ENCODE data around the gene RNF4.

Gene RNF4

GRCh38 chr4:2468456-2469191, at the start of gene RNF4:
Gene RNF4, plus strand, starts transcription at chr4:2469106. Its CDS starts 21,388 bp downstream, at chr4:2490494.
- Histone ChIP-seq H3K9ac (ENCODE audit: low read depth, low read length) (peak within 1 kb of the TSS; percentile 96), H3K27ac (ENCODE audit: low read length) (peak within 1 kb of the TSS; percentile 88), H3K27me3 (ENCODE audit: insufficient read depth, low read length) (peaks cover 6% of the 10 kb centered on the region), H3K36me3 (ENCODE audit: insufficient read depth, low read depth, low read length) (peaks cover 28% of the 10 kb centered on the region), H3K4me3 (ENCODE audit: low read length) (peak within 1 kb of the TSS; percentile 95), H3K4me1 (ENCODE audit: insufficient read depth, low read length) (peaks cover 3% of the 10 kb centered on the region), H3K9me3 (ENCODE audit: insufficient read depth, low read depth, low read length) (no peaks in the 10 kb centered on the region)

- peaks cover 75% of the 10 kb centered on the region for H3K27me3 ChIP-seq (ENCODE audit: insufficient read depth, low read length)
- H3K9ac ChIP-seq (ENCODE audit: low read depth, low read length) = no peak overlapping the region
- no peak overlapping the region for H3K4me3 ChIP-seq (ENCODE audit: low read length)
- H3K9me3 ChIP-seq (ENCODE audit: insufficient read depth, low read depth, low read length) = no peaks in the 10 kb centered on the region
- H3K4me1 ChIP-seq (ENCODE audit: insufficient read depth, low read length) = peaks cover 8% of the 10 kb centered on the region; the same call in 1 of the 2 replicates
- no peak overlapping the region for H3K27ac ChIP-seq (ENCODE audit: low read length)
- no peaks in the 10 kb centered on the region for H3K36me3 ChIP-seq (ENCODE audit: insufficient read depth, low read depth, low read length)
These were observed 49.1 kb upstream of the RNF4 start for GRCh38 chr4:2419814-2420213.

GRCh38 chr4:2421928-2422327, 47.0 kb upstream of the RNF4 start:
- H3K9me3 ChIP-seq (ENCODE audit: insufficient read depth, low read depth, low read length) = no peaks in the 10 kb centered on the region
- H3K36me3 ChIP-seq (ENCODE audit: insufficient read depth, low read depth, low read length) = no peaks in the 10 kb centered on the region
- no peak overlapping the region for H3K9ac ChIP-seq (ENCODE audit: low read depth, low read length)
- no peak overlapping the region for H3K27ac ChIP-seq (ENCODE audit: low read length)
- no peak overlapping the region for H3K4me3 ChIP-seq (ENCODE audit: low read length)
- H3K27me3 ChIP-seq (ENCODE audit: insufficient read depth, low read length) = peaks cover 54% of the 10 kb centered on the region
- H3K4me1 ChIP-seq (ENCODE audit: insufficient read depth, low read length) = peaks cover 5% of the 10 kb centered on the region; the same call in 1 of the 2 replicates

GRCh38 chr4:2423066-2423465, 45.8 kb upstream of the RNF4 start:
- Histone ChIP-seq H3K4me1 (ENCODE audit: insufficient read depth, low read length) (peaks cover 5% of the 10 kb centered on the region; the same call in 1 of the 2 replicates), H3K9me3 (ENCODE audit: insufficient read depth, low read depth, low read length) (no peaks in the 10 kb centered on the region), H3K27ac (ENCODE audit: low read length) (no peak overlapping the region), H3K9ac (ENCODE audit: low read depth, low read length) (no peak overlapping the region), H3K36me3 (ENCODE audit: insufficient read depth, low read depth, low read length) (no peaks in the 10 kb centered on the region), H3K27me3 (ENCODE audit: insufficient read depth, low read length) (peaks cover 43% of the 10 kb centered on the region), H3K4me3 (ENCODE audit: low read length) (no peak overlapping the region)

- peaks cover 5% of the 10 kb centered on the region; the same call in 1 of the 2 replicates for H3K4me1 ChIP-seq (ENCODE audit: insufficient read depth, low read length)
- H3K9me3 ChIP-seq (ENCODE audit: insufficient read depth, low read depth, low read length) = no peaks in the 10 kb centered on the region
- no peak overlapping the region for H3K9ac ChIP-seq (ENCODE audit: low read depth, low read length)
- no peak overlapping the region for H3K27ac ChIP-seq (ENCODE audit: low read length)
- peaks cover 41% of the 10 kb centered on the region for H3K27me3 ChIP-seq (ENCODE audit: insufficient read depth, low read length)
- no peak overlapping the region for H3K4me3 ChIP-seq (ENCODE audit: low read length)
- H3K36me3 ChIP-seq (ENCODE audit: insufficient read depth, low read depth, low read length) = no peaks in the 10 kb centered on the region
These were observed 45.2 kb upstream of the RNF4 start for GRCh38 chr4:2423695-2424094.

GRCh38 chr4:2424581-2424980, 44.3 kb upstream of the RNF4 start:
- Histone ChIP-seq H3K27me3 (ENCODE audit: insufficient read depth, low read length) (peaks cover 33% of the 10 kb centered on the region), H3K9me3 (ENCODE audit: insufficient read depth, low read depth, low read length) (no peaks in the 10 kb centered on the region), H3K4me1 (ENCODE audit: insufficient read depth, low read length) (peaks cover 5% of the 10 kb centered on the region; the same call in 1 of the 2 replicates), H3K4me3 (ENCODE audit: low read length) (no peak overlapping the region), H3K36me3 (ENCODE audit: insufficient read depth, low read depth, low read length) (no peaks in the 10 kb centered on the region), H3K9ac (ENCODE audit: low read depth, low read length) (no peak overlapping the region), H3K27ac (ENCODE audit: low read length) (no peak overlapping the region)

GRCh38 chr4:2425386-2426068, 43.4 kb upstream of the RNF4 start:
- H3K9ac ChIP-seq (ENCODE audit: low read depth, low read length) = no peak overlapping the region
- peaks cover 5% of the 10 kb centered on the region; the same call in 1 of the 2 replicates for H3K4me1 ChIP-seq (ENCODE audit: insufficient read depth, low read length)
- no peak overlapping the region for H3K4me3 ChIP-seq (ENCODE audit: low read length)
- H3K36me3 ChIP-seq (ENCODE audit: insufficient read depth, low read depth, low read length) = no peaks in the 10 kb centered on the region
- peaks cover 23% of the 10 kb centered on the region for H3K27me3 ChIP-seq (ENCODE audit: insufficient read depth, low read length)
- H3K9me3 ChIP-seq (ENCODE audit: insufficient read depth, low read depth, low read length) = no peaks in the 10 kb centered on the region
- no peak overlapping the region for H3K27ac ChIP-seq (ENCODE audit: low read length)

GRCh38 chr4:2426069-2426397, 42.9 kb upstream of the RNF4 start:
- H3K9ac ChIP-seq (ENCODE audit: low read depth, low read length) = no peak overlapping the region

GRCh38 chr4:2426711-2427275, 42.1 kb upstream of the RNF4 start:
- peaks cover 10% of the 10 kb centered on the region for H3K27me3 ChIP-seq (ENCODE audit: insufficient read depth, low read length)
- no peak overlapping the region for H3K4me3 ChIP-seq (ENCODE audit: low read length)
- peaks cover 5% of the 10 kb centered on the region; the same call in 1 of the 2 replicates for H3K4me1 ChIP-seq (ENCODE audit: insufficient read depth, low read length)
- H3K27ac ChIP-seq (ENCODE audit: low read length) = no peak overlapping the region
- H3K9ac ChIP-seq (ENCODE audit: low read depth, low read length) = no peak overlapping the region
- H3K36me3 ChIP-seq (ENCODE audit: insufficient read depth, low read depth, low read length) = no peaks in the 10 kb centered on the region
- no peaks in the 10 kb centered on the region for H3K9me3 ChIP-seq (ENCODE audit: insufficient read depth, low read depth, low read length)

More at GRCh38 chr4:2426069-2426397, 42.9 kb upstream of the RNF4 start:
- Histone ChIP-seq H3K27ac (ENCODE audit: low read length) (no peak overlapping the region), H3K9me3 (ENCODE audit: insufficient read depth, low read depth, low read length) (no peaks in the 10 kb centered on the region), H3K4me3 (ENCODE audit: low read length) (no peak overlapping the region), H3K36me3 (ENCODE audit: insufficient read depth, low read depth, low read length) (no peaks in the 10 kb centered on the region), H3K27me3 (ENCODE audit: insufficient read depth, low read length) (peaks cover 18% of the 10 kb centered on the region), H3K4me1 (ENCODE audit: insufficient read depth, low read length) (peaks cover 5% of the 10 kb centered on the region; the same call in 1 of the 2 replicates)

GRCh38 chr4:2427383-2428334, 41.2 kb upstream of the RNF4 start:
- H3K27ac ChIP-seq (ENCODE audit: low read length) = no peak overlapping the region
- H3K4me3 ChIP-seq (ENCODE audit: low read length) = no peak overlapping the region
- no peaks in the 10 kb centered on the region for H3K9me3 ChIP-seq (ENCODE audit: insufficient read depth, low read depth, low read length)
- peaks cover 5% of the 10 kb centered on the region; the same call in 1 of the 2 replicates for H3K4me1 ChIP-seq (ENCODE audit: insufficient read depth, low read length)
- no peaks in the 10 kb centered on the region for H3K36me3 ChIP-seq (ENCODE audit: insufficient read depth, low read depth, low read length)
- H3K27me3 ChIP-seq (ENCODE audit: insufficient read depth, low read length) = 0 out of 2 replicates have a peak, but pooled peaks cover 2% of the 10 kb centered on the region
- H3K9ac ChIP-seq (ENCODE audit: low read depth, low read length) = no peak overlapping the region

All from iPS-20b (cell line).